Mucosa of rectum (tissue), 2 donors: ENCODE data around the gene SMYD4.

ENCODE experiments used
- H3K27ac ChIP-seq, 2 donors: one replicate each; pipeline ENCODE4 v1.7.0; 2013; ENCODE audit warnings: inconsistent platforms in 2 of 2, low read depth in 2 of 2, low read length in 2 of 2
- H3K27me3 ChIP-seq, 2 donors: one replicate each; pipeline ENCODE4 v1.7.0; 2013; ENCODE audit warnings: low read length in 2 of 2; ENCODE audit not compliant: control insufficient read depth in 2 of 2, insufficient read depth in 2 of 2
- H3K36me3 ChIP-seq, 2 donors: one replicate each; pipeline ENCODE4 v1.7.0; 2013; ENCODE audit warnings: low read length in 2 of 2; ENCODE audit not compliant: control insufficient read depth in 2 of 2, insufficient read depth in 2 of 2
- H3K4me1 ChIP-seq, 2 donors: one replicate each; pipeline ENCODE4 v1.7.0; 2013; ENCODE audit warnings: low read length in 2 of 2, mild to moderate bottlenecking in 1 of 2; ENCODE audit not compliant: control insufficient read depth in 2 of 2, insufficient read depth in 2 of 2
- H3K4me3 ChIP-seq, 2 donors: one replicate each; pipeline ENCODE4 v1.7.0; 2013; ENCODE audit warnings: low read length in 2 of 2
- H3K9ac ChIP-seq, 2 donors: one replicate each; pipeline ENCODE4 v1.7.0; 2013; ENCODE audit warnings: low read length in 2 of 2, low read depth in 1 of 2, mild to moderate bottlenecking in 1 of 2
- H3K9me3 ChIP-seq, 2 donors: one replicate each; pipeline ENCODE4 v1.7.0; 2013; ENCODE audit warnings: low read length in 2 of 2; ENCODE audit not compliant: control insufficient read depth in 2 of 2
- donor health status: healthy.
- donor health status: Normal muscosa, but diverticular disease.

Gene SMYD4

DNA sequence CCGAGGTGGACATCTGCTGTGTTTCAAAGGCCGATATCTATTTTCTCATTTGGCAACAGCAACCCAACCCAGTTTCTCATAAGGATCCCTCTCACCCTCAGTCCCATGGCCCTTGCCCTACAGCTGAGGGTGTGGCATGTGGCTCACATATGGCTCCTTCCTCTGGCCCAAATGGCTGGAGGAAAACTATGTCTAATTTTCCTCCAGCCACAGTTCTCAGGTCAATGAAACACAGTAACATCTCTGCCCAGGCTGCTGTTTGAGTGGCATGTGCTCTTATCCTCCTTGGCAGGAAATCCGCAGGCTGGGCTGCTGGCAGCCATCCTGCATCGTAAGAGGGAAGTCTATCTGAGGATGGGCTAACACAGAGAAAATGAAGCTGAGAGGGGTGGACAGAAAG, 43.8 kb downstream of the SMYD4 start:
- Histone ChIP-seq H3K9ac (no peak overlapping the region), H3K9me3 (no peaks in the 10 kb centered on the region), H3K27me3 (no peaks in the 10 kb centered on the region), H3K36me3 (peaks cover 7 to 22% of the 10 kb centered on the region in 2 donors), H3K4me1 (peaks cover 21 to 36% of the 10 kb centered on the region in 2 donors), H3K4me3 (no peak overlapping the region), H3K27ac (peak overlapping the region; percentile 80 to 89)

DNA sequence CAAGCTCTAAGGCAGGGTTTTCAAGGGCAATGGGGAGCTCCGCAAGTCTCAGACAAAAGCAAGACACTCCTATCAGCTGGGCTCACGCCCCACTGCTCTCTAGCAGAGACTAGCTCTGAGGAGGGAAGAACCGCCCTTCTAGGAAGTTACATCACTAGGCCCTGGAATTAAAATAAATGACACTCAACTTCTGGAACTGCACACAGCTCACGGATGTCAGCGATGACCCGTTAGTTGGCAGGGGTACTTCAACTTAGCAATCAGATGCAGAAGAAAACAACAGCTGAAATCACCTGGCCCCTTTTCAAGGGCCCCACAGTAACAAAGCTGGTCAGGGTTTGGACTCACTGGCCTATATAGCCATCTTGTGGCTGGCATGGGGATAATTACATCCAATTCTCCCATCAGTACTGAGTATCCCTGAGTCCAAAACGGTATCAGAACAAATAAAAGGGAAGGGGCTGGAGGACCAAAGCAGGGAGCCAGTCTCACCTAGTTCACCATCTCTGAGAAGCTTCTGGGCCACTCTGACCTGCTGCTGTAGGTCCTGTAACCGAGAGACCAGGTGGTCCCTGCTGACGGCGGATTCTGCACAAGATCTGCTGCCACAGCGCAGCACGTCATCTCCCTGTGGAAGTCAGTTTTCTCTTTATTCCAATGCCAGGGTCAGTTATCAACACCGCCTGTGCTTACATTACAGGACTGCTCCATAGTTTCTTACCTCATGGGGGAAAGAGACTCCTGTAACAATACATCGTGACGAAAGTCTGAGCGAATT, 45.7 kb downstream of the SMYD4 start:
- Histone ChIP-seq H3K27me3 (no peaks in the 10 kb centered on the region), H3K4me1 (peaks cover 24 to 41% of the 10 kb centered on the region in 2 donors), H3K27ac (peak overlapping the region; percentile 91 to 95), H3K9me3 (no peaks in the 10 kb centered on the region), H3K4me3 (no peak overlapping the region), H3K9ac (peak overlapping the region; percentile 18 to 70), H3K36me3 (peaks cover 7 to 22% of the 10 kb centered on the region in 2 donors)

DNA sequence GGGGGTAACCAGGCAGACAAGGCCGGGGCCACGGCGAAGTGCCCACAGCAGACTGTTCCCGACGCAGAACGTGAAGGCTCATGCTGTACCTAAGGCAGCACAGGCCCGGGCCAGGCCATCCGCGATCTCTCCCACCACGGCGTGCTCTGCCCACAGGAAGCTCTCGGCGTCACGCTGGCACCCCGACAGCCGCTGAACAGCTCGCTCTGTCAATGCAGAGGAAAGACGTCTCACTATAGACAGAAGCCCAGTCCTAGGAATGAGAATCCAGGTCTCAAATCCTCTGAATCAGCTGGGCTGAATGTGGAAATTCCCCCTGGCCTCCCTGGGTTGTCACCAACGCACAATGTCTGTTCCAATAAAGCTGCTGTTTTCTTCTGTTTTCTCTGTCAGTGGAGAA, 46.4 kb downstream of the SMYD4 start:
- Histone ChIP-seq H3K36me3 (peaks cover 7 to 26% of the 10 kb centered on the region in 2 donors), H3K4me1 (peaks cover 24 to 41% of the 10 kb centered on the region in 2 donors), H3K9ac (peak overlapping the region; percentile 18 to 70)

DNA sequence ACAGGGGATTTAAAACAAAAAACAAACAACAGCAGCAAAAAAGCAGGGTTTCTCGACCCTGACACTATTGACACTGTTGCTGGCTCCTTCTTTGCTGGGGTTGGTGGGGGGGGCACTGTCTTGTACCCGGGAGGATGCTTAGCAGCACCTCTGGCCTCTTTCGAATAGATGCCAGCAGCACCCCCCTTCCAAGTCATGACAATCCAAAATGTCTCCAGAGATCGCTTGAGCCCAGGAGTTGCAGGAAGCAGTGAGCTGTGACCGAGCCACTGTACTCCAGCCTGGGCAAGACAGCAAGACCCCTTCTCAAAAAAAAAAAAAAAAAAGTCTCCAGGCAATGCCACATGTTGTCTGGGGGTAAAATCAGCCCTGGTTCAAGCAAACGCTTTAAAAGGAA, 47.5 kb downstream of the SMYD4 start:
- H3K9ac ChIP-seq, result peak overlapping the region in 1 of 2 donors; percentile 14

More for the DNA sequence above, 46.4 kb downstream of the SMYD4 start:
- H3K9me3 ChIP-seq, result no peaks in the 10 kb centered on the region
- peak overlapping the region; percentile 91 to 95 for H3K27ac ChIP-seq
- H3K27me3 ChIP-seq, result no peaks in the 10 kb centered on the region
- no peak overlapping the region for H3K4me3 ChIP-seq

DNA sequence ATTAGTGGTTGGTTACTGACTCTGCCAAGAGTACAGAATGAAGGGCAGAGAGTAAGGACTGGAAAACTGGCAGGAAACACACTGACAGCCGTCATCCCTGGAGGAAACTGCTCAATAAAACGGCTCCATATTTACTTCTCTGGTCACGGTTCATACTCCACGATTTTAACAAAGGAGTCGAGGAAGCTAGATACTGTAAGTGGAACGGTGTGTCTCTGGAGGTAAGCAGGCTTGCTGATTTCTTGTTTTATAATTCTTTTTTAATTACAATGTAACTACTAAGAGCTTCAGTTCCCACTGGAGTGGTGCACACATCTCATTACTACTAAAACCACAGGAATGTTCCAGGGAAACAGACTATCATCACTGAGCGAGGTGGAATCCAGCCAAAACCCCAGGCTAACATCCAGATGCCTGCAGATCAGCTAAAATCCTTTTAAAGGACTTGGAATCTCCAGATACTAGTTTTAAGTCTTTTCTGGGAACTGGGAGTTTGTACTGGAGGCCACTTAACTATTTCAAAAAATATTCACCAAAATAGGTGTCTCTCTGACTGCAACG, 50.1 kb downstream of the SMYD4 start:
- peak overlapping the region; percentile 75 to 77 for H3K27ac ChIP-seq
- H3K9ac ChIP-seq, result peak overlapping the region in 1 of 2 donors; percentile 12
- H3K36me3 ChIP-seq, result peaks cover 15 to 22% of the 10 kb centered on the region in 2 donors
- H3K27me3 ChIP-seq, result no peaks in the 10 kb centered on the region
- no peaks in the 10 kb centered on the region for H3K9me3 ChIP-seq
- H3K4me1 ChIP-seq, result peaks cover 18 to 24% of the 10 kb centered on the region in 2 donors
- no peak overlapping the region for H3K4me3 ChIP-seq

More for the DNA sequence above, 47.5 kb downstream of the SMYD4 start:
- Histone ChIP-seq H3K27me3 (no peaks in the 10 kb centered on the region), H3K9me3 (no peaks in the 10 kb centered on the region), H3K36me3 (peaks cover 9 to 27% of the 10 kb centered on the region in 2 donors), H3K4me3 (no peak overlapping the region), H3K27ac (peak overlapping the region; percentile 91 to 95), H3K4me1 (peaks cover 21 to 38% of the 10 kb centered on the region in 2 donors)

DNA sequence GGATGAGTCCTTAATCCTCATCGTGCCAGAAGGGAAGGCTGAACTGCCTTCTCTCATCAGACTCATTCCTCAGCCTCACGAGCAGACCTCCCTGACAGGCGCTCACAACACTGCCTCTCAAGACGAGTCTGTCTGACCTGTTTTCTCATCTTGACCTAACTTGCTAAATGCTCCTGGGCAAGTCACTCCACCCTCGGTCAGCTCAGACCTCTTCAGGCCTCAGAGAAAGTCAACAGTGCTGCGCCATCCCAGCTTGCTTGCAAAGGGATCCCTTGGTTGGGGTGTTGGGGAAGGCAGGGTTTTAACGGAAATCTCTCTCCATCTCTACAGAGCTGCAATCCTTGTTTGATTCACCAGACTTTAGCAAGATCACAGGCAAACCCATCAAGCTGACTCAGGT, 52.8 kb downstream of the SMYD4 start:
- H3K9me3 ChIP-seq, result no peaks in the 10 kb centered on the region
- peaks cover 4 to 11% of the 10 kb centered on the region in 2 donors for H3K4me1 ChIP-seq
- no peak overlapping the region for H3K27ac ChIP-seq
- H3K4me3 ChIP-seq, result no peak overlapping the region
- H3K27me3 ChIP-seq, result no peaks in the 10 kb centered on the region
- peaks cover 15 to 16% of the 10 kb centered on the region in 2 donors for H3K36me3 ChIP-seq
- no peak overlapping the region for H3K9ac ChIP-seq

DNA sequence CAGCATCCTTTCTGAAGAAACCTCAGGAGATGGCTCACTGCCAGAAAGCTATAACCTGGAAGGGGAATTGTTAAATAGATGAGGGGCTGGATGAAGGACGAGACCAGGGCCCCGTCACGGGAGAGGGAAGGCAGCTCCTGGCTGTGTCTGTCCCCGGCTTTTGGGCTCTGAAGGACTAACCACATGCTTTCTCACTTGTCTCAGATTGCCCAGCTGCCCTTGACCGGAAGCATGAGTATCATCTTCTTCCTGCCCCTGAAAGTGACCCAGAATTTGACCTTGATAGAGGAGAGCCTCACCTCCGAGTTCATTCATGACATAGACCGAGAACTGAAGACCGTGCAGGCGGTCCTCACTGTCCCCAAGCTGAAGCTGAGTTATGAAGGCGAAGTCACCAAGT, 53.4 kb downstream of the SMYD4 start:
- H3K27ac ChIP-seq, result no peak overlapping the region
- no peaks in the 10 kb centered on the region for H3K27me3 ChIP-seq
- peaks cover 15 to 16% of the 10 kb centered on the region in 2 donors for H3K36me3 ChIP-seq
- no peak overlapping the region for H3K9ac ChIP-seq
- H3K9me3 ChIP-seq, result no peaks in the 10 kb centered on the region
- no peak overlapping the region for H3K4me3 ChIP-seq
- peaks cover 4 to 9% of the 10 kb centered on the region in 2 donors for H3K4me1 ChIP-seq

DNA sequence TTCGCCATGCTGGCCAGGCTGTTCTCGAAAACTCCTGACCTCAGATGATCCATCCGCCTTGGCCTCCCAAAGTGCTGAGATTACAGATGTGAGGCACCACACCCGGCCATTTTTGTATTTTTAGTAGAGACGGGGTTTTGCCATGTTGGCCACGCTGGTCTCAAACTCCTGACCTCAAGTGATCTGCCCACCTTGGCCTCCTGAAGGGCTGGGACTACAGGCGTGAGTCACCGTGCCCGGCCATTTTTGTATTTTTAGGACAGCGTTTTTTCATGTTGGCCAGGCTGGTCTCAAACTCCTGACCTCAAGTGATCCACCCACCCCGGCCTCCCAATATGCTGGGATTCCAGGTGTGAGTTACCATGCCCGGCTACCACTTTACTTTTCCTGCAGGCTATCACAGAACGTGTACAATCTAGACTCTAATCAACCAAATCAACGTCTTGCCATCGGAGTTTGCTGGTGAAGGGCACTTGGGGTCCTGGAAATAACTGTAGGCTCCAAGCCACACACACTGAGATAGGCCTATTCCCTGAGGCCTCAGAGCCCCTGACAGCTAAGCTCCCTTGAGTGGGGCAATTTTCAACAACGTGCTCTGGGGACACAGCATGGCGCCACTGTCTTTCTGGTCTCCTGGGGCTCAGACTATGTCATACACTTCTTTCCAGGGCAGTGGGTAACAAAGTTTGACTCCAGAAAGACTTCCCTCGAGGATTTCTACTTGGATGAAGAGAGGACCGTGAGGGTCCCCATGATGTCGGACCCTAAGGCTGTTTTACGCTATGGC, 55.1 kb downstream of the SMYD4 start:
- Histone ChIP-seq H3K9ac (no peak overlapping the region), H3K27ac (peak overlapping the region; percentile 52 to 76), H3K27me3 (no peaks in the 10 kb centered on the region), H3K4me3 (no peak overlapping the region), H3K36me3 (peaks cover 15 to 16% of the 10 kb centered on the region in 2 donors), H3K9me3 (no peaks in the 10 kb centered on the region), H3K4me1 (peaks cover 0 to 4% of the 10 kb centered on the region in 2 donors)

DNA sequence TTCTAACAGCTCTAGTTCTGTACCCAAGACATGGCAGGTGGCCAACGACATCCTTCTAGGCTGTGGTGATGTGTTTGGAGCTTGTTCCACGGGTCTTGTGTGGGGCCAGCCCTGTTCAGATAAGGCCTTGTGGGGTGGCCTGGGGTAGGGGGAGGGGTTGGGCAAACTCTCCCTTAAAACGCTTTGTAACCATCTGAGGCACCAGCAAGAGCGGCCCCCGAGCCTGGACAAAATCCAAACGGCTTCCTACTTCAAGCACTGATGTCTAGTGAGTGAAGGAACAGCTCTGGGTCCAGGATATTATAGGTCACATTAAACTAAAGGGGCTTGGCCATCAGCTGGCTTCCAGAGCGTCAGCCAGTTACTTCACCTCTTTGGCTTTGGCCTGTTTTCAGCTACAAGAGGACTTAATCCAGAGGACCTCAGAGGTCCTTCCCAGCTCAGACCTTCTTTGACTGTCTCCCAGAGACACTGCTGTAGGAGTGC, 56.0 kb downstream of the SMYD4 start:
- no peaks in the 10 kb centered on the region for H3K27me3 ChIP-seq
- H3K27ac ChIP-seq, result peak overlapping the region; percentile 52 to 76
- H3K4me3 ChIP-seq, result no peak overlapping the region
- peaks cover 0 to 4% of the 10 kb centered on the region in 2 donors for H3K4me1 ChIP-seq
- peaks cover 15 to 16% of the 10 kb centered on the region in 2 donors for H3K36me3 ChIP-seq
- no peaks in the 10 kb centered on the region for H3K9me3 ChIP-seq
- no peak overlapping the region for H3K9ac ChIP-seq
